GM23338 (cell line): ENCODE results near the gene ARF6.

Experiments
- EZH2 ChIP-seq: fragments of 200-600 bp; sonication (generic); IDR thresholded peaks from one replicate; pipeline ENCODE4 v1.8.0; 2017; ENCODE audit warnings: antibody characterized with exemption, mild to moderate bottlenecking, low read depth; ENCODE audit not compliant: unreplicated experiment
- EZH2phosphoT487 ChIP-seq: fragments of 200-600 bp; sonication (generic); IDR thresholded peaks from one replicate; pipeline ENCODE4 v1.8.1; 2018; ENCODE audit warnings: antibody characterized with exemption; ENCODE audit not compliant: unreplicated experiment
- JUNB ChIP-seq: IDR thresholded peaks from one replicate; pipeline ENCODE4 v1.6.1; 2016; ENCODE audit warnings: antibody characterized with exemption; ENCODE audit not compliant: unreplicated experiment
- POLR2AphosphoS5 ChIP-seq: IDR thresholded peaks from 2 replicates; pipeline ENCODE4 v1.6.1; 2016; ENCODE audit warnings: antibody characterized with exemption, low read depth
- ZNF331 ChIP-seq: fragments of 250-450 bp; sonication (Bioruptor Pico); IDR thresholded peaks from 2 replicates; pipeline ENCODE4 v1.5.0; 2020; ENCODE audit warnings: low read depth, mild to moderate bottlenecking, moderate library complexity
- TF ChIP-seq, protein P1 (sequence below), 2 experiments: fragments of 200-600 bp in 1 of 2; sonication (generic) in 1 of 2; conservative IDR thresholded peaks; 2 replicates each; pipeline versions ENCODE4 v1.5.1 to v1.6.1; 2016 to 2017; ENCODE audit warnings: antibody characterized with exemption in 2 of 2, low read depth in 2 of 2, mild to moderate bottlenecking in 2 of 2, moderate library complexity in 1 of 2
- TF ChIP-seq, protein P2 (sequence below): IDR thresholded peaks from one replicate; pipeline ENCODE4 v1.6.1; 2018; ENCODE audit warnings: antibody characterized with exemption; ENCODE audit not compliant: unreplicated experiment
- TF ChIP-seq, protein P3 (sequence below): IDR thresholded peaks from 2 replicates; pipeline ENCODE4 v1.6.1; 2016; ENCODE audit warnings: antibody characterized with exemption

DNA sequence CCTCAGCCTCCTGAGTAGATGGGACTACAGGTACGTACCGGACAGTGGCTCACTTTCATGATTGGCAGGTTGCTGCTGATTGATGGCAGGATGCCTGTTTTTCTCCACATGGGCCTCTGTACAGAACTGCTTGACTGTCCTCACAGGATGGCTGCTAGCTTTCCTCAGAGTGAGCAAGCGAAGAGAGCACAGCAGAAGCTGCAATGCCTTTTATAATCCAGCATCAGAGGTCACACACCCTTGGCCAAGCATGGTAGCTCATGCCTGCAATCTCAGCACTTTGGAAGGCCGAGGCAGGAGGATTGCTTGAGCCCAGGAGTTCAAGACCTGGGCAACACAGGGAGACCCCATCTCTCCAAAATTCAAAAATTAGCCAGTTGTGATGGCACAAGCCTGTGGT is 31.0 kb downstream of the ARF6 start:
- TF ChIP-seq, protein P1, sequence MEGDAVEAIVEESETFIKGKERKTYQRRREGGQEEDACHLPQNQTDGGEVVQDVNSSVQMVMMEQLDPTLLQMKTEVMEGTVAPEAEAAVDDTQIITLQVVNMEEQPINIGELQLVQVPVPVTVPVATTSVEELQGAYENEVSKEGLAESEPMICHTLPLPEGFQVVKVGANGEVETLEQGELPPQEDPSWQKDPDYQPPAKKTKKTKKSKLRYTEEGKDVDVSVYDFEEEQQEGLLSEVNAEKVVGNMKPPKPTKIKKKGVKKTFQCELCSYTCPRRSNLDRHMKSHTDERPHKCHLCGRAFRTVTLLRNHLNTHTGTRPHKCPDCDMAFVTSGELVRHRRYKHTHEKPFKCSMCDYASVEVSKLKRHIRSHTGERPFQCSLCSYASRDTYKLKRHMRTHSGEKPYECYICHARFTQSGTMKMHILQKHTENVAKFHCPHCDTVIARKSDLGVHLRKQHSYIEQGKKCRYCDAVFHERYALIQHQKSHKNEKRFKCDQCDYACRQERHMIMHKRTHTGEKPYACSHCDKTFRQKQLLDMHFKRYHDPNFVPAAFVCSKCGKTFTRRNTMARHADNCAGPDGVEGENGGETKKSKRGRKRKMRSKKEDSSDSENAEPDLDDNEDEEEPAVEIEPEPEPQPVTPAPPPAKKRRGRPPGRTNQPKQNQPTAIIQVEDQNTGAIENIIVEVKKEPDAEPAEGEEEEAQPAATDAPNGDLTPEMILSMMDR (conservative IDR thresholded peaks at IDR 0.05; ENCODE audit: low read depth in 2 of 2), result no peak
- no peak for TF ChIP-seq EZH2
- TF ChIP-seq, protein P2, sequence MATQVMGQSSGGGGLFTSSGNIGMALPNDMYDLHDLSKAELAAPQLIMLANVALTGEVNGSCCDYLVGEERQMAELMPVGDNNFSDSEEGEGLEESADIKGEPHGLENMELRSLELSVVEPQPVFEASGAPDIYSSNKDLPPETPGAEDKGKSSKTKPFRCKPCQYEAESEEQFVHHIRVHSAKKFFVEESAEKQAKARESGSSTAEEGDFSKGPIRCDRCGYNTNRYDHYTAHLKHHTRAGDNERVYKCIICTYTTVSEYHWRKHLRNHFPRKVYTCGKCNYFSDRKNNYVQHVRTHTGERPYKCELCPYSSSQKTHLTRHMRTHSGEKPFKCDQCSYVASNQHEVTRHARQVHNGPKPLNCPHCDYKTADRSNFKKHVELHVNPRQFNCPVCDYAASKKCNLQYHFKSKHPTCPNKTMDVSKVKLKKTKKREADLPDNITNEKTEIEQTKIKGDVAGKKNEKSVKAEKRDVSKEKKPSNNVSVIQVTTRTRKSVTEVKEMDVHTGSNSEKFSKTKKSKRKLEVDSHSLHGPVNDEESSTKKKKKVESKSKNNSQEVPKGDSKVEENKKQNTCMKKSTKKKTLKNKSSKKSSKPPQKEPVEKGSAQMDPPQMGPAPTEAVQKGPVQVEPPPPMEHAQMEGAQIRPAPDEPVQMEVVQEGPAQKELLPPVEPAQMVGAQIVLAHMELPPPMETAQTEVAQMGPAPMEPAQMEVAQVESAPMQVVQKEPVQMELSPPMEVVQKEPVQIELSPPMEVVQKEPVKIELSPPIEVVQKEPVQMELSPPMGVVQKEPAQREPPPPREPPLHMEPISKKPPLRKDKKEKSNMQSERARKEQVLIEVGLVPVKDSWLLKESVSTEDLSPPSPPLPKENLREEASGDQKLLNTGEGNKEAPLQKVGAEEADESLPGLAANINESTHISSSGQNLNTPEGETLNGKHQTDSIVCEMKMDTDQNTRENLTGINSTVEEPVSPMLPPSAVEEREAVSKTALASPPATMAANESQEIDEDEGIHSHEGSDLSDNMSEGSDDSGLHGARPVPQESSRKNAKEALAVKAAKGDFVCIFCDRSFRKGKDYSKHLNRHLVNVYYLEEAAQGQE, result no peak
- TF ChIP-seq POLR2AphosphoS5, result no peak
- TF ChIP-seq EZH2phosphoT487, result no peak
- TF ChIP-seq ZNF331 (CRISPR knock-in tag), result no peak
- TF ChIP-seq, protein P3, sequence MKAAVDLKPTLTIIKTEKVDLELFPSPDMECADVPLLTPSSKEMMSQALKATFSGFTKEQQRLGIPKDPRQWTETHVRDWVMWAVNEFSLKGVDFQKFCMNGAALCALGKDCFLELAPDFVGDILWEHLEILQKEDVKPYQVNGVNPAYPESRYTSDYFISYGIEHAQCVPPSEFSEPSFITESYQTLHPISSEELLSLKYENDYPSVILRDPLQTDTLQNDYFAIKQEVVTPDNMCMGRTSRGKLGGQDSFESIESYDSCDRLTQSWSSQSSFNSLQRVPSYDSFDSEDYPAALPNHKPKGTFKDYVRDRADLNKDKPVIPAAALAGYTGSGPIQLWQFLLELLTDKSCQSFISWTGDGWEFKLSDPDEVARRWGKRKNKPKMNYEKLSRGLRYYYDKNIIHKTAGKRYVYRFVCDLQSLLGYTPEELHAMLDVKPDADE, result no peak
- TF ChIP-seq JUNB, result no peak
